ENCODE measurements around the gene AMMECR1L. TPM values are rescaled to one million over a fixed set of nuclear protein-coding genes. Genes with fewer than 3 reads are reported as not detected.
"Not testable (repeated sequence)": the region's sequence is repeated elsewhere in the genome, so short reads cannot be mapped to it uniquely, and the experiment has no call there.

The AMMECR1L gene
- total RNA-seq, 1 experiment from 2014 or later = 31.1 TPM

DNA sequence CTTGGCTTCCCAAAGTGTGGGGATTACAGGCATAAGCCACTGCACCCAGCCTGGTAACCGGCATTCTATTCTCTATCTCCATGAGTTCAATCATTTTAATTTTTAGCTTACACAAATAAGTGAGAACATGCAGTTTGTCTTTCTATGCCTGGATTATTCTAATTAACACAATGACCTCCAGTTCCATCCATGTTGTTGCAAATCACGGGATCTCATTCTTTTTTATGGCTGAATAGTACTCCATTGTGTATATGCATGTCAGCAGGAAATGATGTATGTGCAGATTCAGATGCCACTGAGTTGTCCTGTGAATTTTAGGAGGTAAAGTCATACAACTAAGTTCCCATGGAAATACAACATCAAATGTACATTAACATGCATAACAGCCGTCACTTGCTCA, 24.7 kb upstream of the AMMECR1L start:
- no TSS peak for BruUV-seq (replicated peaks)

DNA sequence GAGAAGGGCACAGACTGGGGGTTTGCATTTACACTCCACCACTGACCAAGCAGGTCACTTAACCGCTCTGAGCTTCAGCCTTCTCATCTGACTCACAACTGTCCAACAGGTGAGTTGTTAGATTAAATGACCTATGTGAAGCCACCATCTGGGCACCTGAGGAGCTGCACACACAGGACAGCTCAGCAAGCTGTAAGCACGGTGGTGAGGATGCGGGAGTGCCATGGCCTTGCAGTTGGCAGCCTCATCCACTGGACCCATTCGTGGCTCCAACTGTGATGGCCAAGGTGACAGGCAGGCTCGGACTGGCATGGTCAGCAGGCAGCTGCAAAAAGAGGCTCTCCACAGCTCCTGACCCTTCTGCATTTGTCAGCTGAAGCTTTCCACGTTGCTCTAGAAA, 23.3 kb upstream of the AMMECR1L start:
- CTCF ChIA-PET = interaction anchor here (0.6 to 0.7 kb wide), 2 partner anchors 8 to 585 kb away, joined by 4 to 9 read pairs; no protein-coding TSS in a partner anchor
- Mint-ChIP-seq H3K4me3 (ENCODE audit: unreplicated experiment) (no peak overlapping the region), H3K4me1 (ENCODE audit: insufficient read depth, unreplicated experiment) (no peaks in the 10 kb centered on the region), H3K27me3 (ENCODE audit: insufficient read depth, unreplicated experiment) (no peaks in the 10 kb centered on the region), H3K27ac (ENCODE audit: low read depth, unreplicated experiment) (no peak overlapping the region), H3K9me3 (ENCODE audit: unreplicated experiment) (no peaks in the 10 kb centered on the region), H3K36me3 (ENCODE audit: insufficient read depth, unreplicated experiment) (no peaks in the 10 kb centered on the region)
- no peak for DNase-seq (ENCODE audit: unreplicated experiment)
- TF ChIP-seq, protein P1, sequence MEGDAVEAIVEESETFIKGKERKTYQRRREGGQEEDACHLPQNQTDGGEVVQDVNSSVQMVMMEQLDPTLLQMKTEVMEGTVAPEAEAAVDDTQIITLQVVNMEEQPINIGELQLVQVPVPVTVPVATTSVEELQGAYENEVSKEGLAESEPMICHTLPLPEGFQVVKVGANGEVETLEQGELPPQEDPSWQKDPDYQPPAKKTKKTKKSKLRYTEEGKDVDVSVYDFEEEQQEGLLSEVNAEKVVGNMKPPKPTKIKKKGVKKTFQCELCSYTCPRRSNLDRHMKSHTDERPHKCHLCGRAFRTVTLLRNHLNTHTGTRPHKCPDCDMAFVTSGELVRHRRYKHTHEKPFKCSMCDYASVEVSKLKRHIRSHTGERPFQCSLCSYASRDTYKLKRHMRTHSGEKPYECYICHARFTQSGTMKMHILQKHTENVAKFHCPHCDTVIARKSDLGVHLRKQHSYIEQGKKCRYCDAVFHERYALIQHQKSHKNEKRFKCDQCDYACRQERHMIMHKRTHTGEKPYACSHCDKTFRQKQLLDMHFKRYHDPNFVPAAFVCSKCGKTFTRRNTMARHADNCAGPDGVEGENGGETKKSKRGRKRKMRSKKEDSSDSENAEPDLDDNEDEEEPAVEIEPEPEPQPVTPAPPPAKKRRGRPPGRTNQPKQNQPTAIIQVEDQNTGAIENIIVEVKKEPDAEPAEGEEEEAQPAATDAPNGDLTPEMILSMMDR (IDR thresholded peaks at IDR 0.05; ENCODE audit: unreplicated experiment) = no peak
- POLR2A ChIA-PET = interaction anchor here (0.7 to 1.4 kb wide), 2 partner anchors 25 to 227 kb away, joined by 4 read pairs; no protein-coding TSS in a partner anchor
- no TSS peak for BruUV-seq (replicated peaks)
- intact Hi-C loops (cut with micrococcal nuclease) = no loop called here

More for the DNA sequence above, 24.7 kb upstream of the AMMECR1L start:
- H3K36me3 Mint-ChIP-seq (ENCODE audit: insufficient read depth, unreplicated experiment) = no peaks in the 10 kb centered on the region
- H3K27ac Mint-ChIP-seq (ENCODE audit: low read depth, unreplicated experiment) = no peak overlapping the region
- CTCF ChIA-PET = interaction anchor here (0.7 kb wide), 1 partner anchor 12 kb away, joined by 4 read pairs; no protein-coding TSS in a partner anchor
- no peak for DNase-seq (ENCODE audit: unreplicated experiment)
- POLR2A ChIA-PET = no interaction called here
- no peak overlapping the region for H3K4me3 Mint-ChIP-seq (ENCODE audit: unreplicated experiment)
- H3K4me1 Mint-ChIP-seq (ENCODE audit: insufficient read depth, unreplicated experiment) = no peaks in the 10 kb centered on the region
- H3K9me3 Mint-ChIP-seq (ENCODE audit: unreplicated experiment) = no peaks in the 10 kb centered on the region
- intact Hi-C loops (cut with micrococcal nuclease) = no loop called here
- TF ChIP-seq, protein P1 (IDR thresholded peaks at IDR 0.05; ENCODE audit: unreplicated experiment) = no peak
- H3K27me3 Mint-ChIP-seq (ENCODE audit: insufficient read depth, unreplicated experiment) = no peaks in the 10 kb centered on the region

DNA sequence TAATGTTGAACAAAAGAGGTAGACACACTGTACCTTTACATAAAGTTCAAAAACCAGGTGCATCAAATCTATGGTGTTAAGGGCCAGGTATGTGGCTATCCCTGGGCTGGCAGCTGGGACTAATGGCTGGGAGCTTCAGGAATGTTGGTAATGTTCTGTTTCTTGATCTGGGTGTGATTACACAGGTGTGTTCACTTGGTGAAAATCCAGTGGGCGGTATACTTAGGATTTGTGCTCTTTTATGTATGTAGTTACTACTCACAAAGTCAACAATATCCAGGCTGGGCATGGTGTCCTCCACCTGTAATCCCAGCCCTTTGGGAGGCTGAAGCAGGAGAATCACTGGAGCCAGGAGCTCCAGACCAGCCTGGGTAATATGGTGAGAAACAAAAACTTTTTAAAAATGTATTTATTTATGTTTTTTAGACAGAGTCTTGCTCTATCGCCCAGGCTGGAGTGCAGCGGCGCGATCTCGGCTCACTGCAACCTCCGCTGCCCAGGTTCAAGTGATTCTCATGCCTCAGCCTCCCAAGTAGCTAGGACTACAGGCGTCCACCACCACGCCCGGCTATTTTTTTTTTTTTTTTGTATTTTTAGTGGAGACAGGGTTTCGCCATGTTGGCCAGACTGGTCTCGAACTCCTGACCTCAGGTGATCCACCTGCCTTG, 22.1 kb upstream of the AMMECR1L start:
- H3K36me3 Mint-ChIP-seq (ENCODE audit: insufficient read depth, unreplicated experiment); H3K27me3 Mint-ChIP-seq (ENCODE audit: insufficient read depth, unreplicated experiment); H3K4me1 Mint-ChIP-seq (ENCODE audit: insufficient read depth, unreplicated experiment); intact Hi-C loops (cut with micrococcal nuclease); H3K9me3 Mint-ChIP-seq (ENCODE audit: unreplicated experiment); H3K4me3 Mint-ChIP-seq (ENCODE audit: unreplicated experiment); BruUV-seq (replicated peaks); H3K27ac Mint-ChIP-seq (ENCODE audit: low read depth, unreplicated experiment); DNase-seq (ENCODE audit: unreplicated experiment): not testable (repeated sequence)
- ChIA-PET CTCF (interaction anchor here (0.6 to 0.8 kb wide), 3 partner anchors 14 to 26 kb away, joined by 3 read pairs; no protein-coding TSS in a partner anchor), POLR2A (interaction anchor here (1.4 kb wide), 1 partner anchor 24 kb away, joined by 4 read pairs; no protein-coding TSS in a partner anchor)

DNA sequence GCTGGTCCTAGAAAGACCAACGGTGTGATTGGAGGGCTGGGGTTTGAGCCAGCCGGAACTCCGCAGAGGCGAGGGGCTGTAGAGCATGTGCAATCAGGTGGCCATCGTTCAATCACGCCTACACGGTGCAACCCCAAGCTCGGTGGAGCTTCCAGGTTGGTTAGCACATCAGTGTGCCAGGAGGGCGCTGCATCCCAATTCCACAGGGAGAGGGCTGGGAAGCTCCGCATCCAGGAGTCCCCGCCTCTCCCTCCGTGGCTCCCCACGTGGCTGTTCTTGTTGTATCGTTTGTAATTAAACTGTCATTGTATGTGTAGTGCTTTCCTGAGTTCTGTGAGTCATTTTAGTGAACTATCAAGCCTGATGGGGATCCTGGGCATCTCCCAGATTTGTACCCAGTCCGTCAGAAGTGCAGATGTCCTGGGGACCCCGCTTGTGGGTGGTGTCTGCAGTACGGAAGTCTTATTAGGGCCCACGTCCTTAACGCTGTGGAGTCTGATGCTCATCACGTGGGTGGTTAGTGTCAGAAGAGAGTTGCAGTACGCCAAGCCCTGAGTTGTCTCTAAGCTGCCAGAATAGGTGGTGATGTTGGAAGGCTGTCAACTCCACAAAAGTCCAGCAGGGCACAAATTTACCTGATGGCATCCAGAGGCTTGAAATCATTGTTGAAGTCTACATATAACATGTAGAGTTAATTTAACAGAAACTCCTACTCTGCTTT, 20.6 kb upstream of the AMMECR1L start:
- ChIA-PET CTCF (interaction anchor here (0.6 kb wide), 1 partner anchor 24 kb away, joined by 3 read pairs; no protein-coding TSS in a partner anchor), POLR2A (interaction anchor here (0.6 kb wide), 1 partner anchor 22 kb away, joined by 3 read pairs; no protein-coding TSS in a partner anchor)
- TF ChIP-seq, protein P1 (IDR thresholded peaks at IDR 0.05; ENCODE audit: unreplicated experiment) = no peak
- Mint-ChIP-seq H3K9me3 (ENCODE audit: unreplicated experiment) (no peaks in the 10 kb centered on the region), H3K4me1 (ENCODE audit: insufficient read depth, unreplicated experiment) (no peaks in the 10 kb centered on the region), H3K27ac (ENCODE audit: low read depth, unreplicated experiment) (no peak overlapping the region), H3K36me3 (ENCODE audit: insufficient read depth, unreplicated experiment) (no peaks in the 10 kb centered on the region), H3K27me3 (ENCODE audit: insufficient read depth, unreplicated experiment) (no peaks in the 10 kb centered on the region), H3K4me3 (ENCODE audit: unreplicated experiment) (no peak overlapping the region)
- DNase-seq (ENCODE audit: unreplicated experiment) = no peak
- intact Hi-C loops (cut with micrococcal nuclease) = no loop called here
- no TSS peak for BruUV-seq (replicated peaks)

Measured in MCF 10A (cell line).